WTC11 (cell line): ENCODE results near the gene COPB1. TPM values are rescaled to one million over a fixed set of nuclear protein-coding genes. Genes with fewer than 3 reads are reported as not detected.

Source experiments
- ATAC-seq: fragments of 200-7000 bp; cut with Tn5 transposase; 2 replicates; pipeline ENCODE4 v1.10.0; 2021; ENCODE audit warnings: mild to moderate bottlenecking, moderate library complexity
- CTCF ChIA-PET: fragments of 300-600 bp; sonication (Branson Sonifier 250); formaldehyde crosslinking; loops from one replicate; lab custom pipeline; 2021; ENCODE audit warnings: antibody characterized with exemption; lab: Charles Lee
- POLR2A ChIA-PET: fragments of 350-600 bp; sonication (Branson Sonifier 250); formaldehyde crosslinking; loops from one replicate; lab custom pipeline; 2021; ENCODE audit warnings: antibody characterized with exemption; lab: Charles Lee
- DNase-seq: peaks from one replicate; pipeline ENCODE4 v3.0.0; 2021; ENCODE audit warnings: low spot score
- H3K27ac Mint-ChIP-seq: 2 replicates; pipeline ENCODE4 v1.8.0; 2021; ENCODE audit warnings: mixed read lengths
- H3K27me3 Mint-ChIP-seq: 2 replicates; pipeline ENCODE4 v1.8.0; 2021; ENCODE audit warnings: low read depth, mild to moderate bottlenecking, moderate library complexity, mixed read lengths
- H3K36me3 Mint-ChIP-seq: 2 replicates; pipeline ENCODE4 v1.8.0; 2021; ENCODE audit warnings: mixed read lengths
- H3K4me1 Mint-ChIP-seq: 2 replicates; pipeline ENCODE4 v1.8.0; 2022; ENCODE audit warnings: mixed read lengths
- H3K4me3 Mint-ChIP-seq: 2 replicates; pipeline ENCODE4 v1.8.0; 2021; ENCODE audit warnings: mild to moderate bottlenecking, moderate library complexity, mixed read lengths
- H3K9me3 Mint-ChIP-seq: 2 replicates; pipeline ENCODE4 v1.8.0; 2021; ENCODE audit warnings: mixed read lengths
- AR ChIP-seq: fragments of 250-450 bp; sonication (Bioruptor Pico); IDR thresholded peaks from 2 replicates; pipeline ENCODE4 v1.9.0; 2021; ENCODE audit warnings: mild to moderate bottlenecking
- CDX4 ChIP-seq: fragments of 250-450 bp; sonication (Bioruptor Pico); IDR thresholded peaks from 2 replicates; pipeline ENCODE4 v1.9.0; 2021; ENCODE audit warnings: moderate library complexity, mild to moderate bottlenecking, inconsistent platforms, borderline replicate concordance
- CREB1 ChIP-seq: sonication (generic); formaldehyde crosslinking; IDR thresholded peaks from 2 replicates; pipeline ENCODE4 v1.8.0; 2023; ENCODE audit warnings: mild to moderate bottlenecking, missing genetic modification reagents
- E2F1 ChIP-seq: sonication (generic); formaldehyde crosslinking; IDR thresholded peaks from 2 replicates; pipeline ENCODE4 v1.8.0; 2022; ENCODE audit warnings: mild to moderate bottlenecking, missing genetic modification reagents
- ELF4 ChIP-seq: sonication (generic); formaldehyde crosslinking; IDR thresholded peaks from 2 replicates; pipeline ENCODE4 v1.8.1; 2022; ENCODE audit warnings: low read depth, mild to moderate bottlenecking, moderate library complexity, missing genetic modification reagents
- ERG ChIP-seq: fragments of 250-450 bp; sonication (Bioruptor Pico); IDR thresholded peaks from 2 replicates; pipeline ENCODE4 v1.8.0; 2021; ENCODE audit warnings: mild to moderate bottlenecking
- ETV6 ChIP-seq: sonication (generic); formaldehyde crosslinking; IDR thresholded peaks from 2 replicates; pipeline ENCODE4 v1.8.1; 2022; ENCODE audit warnings: mild to moderate bottlenecking, missing genetic modification reagents
- GTF2I ChIP-seq: fragments of 250-450 bp; sonication (Bioruptor Pico); conservative IDR thresholded peaks from 2 replicates; pipeline ENCODE4 v1.4.0; 2021; ENCODE audit warnings: mild to moderate bottlenecking
- IRF1 ChIP-seq: sonication (generic); formaldehyde crosslinking; IDR thresholded peaks from 2 replicates; pipeline ENCODE4 v1.8.0; 2023; ENCODE audit warnings: missing genetic modification reagents
- JAZF1 ChIP-seq: fragments of 250-450 bp; sonication (Bioruptor Pico); IDR thresholded peaks from 2 replicates; pipeline ENCODE4 v1.9.0; 2021; ENCODE audit warnings: moderate library complexity, mild to moderate bottlenecking, inconsistent platforms
- JUN ChIP-seq: sonication (generic); formaldehyde crosslinking; IDR thresholded peaks from 2 replicates; pipeline ENCODE4 v1.8.0; 2023; ENCODE audit warnings: mild to moderate bottlenecking, missing genetic modification reagents
- MYBL2 ChIP-seq: sonication (generic); formaldehyde crosslinking; IDR thresholded peaks from 2 replicates; pipeline ENCODE4 v1.8.1; 2023; ENCODE audit warnings: mild to moderate bottlenecking, moderate library complexity, missing genetic modification reagents
- OVOL2 ChIP-seq: fragments of 250-450 bp; sonication (Bioruptor Pico); IDR thresholded peaks from 2 replicates; pipeline ENCODE4 v1.9.0; 2021; ENCODE audit warnings: mild to moderate bottlenecking, borderline replicate concordance
- PREB ChIP-seq: sonication (generic); formaldehyde crosslinking; IDR thresholded peaks from 2 replicates; pipeline ENCODE4 v1.8.1; 2022; ENCODE audit warnings: mild to moderate bottlenecking, missing genetic modification reagents, moderate library complexity, borderline replicate concordance
- RELA ChIP-seq: sonication (generic); formaldehyde crosslinking; IDR thresholded peaks from 2 replicates; pipeline ENCODE4 v1.8.1; 2022; ENCODE audit warnings: missing genetic modification reagents, mild to moderate bottlenecking, borderline replicate concordance
- ZNF138 ChIP-seq: sonication (generic); formaldehyde crosslinking; conservative IDR thresholded peaks from 2 replicates; pipeline ENCODE4 v1.8.1; 2022; ENCODE audit warnings: mild to moderate bottlenecking, moderate library complexity, missing genetic modification reagents
- ZNF281 ChIP-seq: sonication (generic); formaldehyde crosslinking; IDR thresholded peaks from 2 replicates; pipeline ENCODE4 v1.8.0; 2023; ENCODE audit warnings: mild to moderate bottlenecking, missing genetic modification reagents
- ZNF317 ChIP-seq: sonication (generic); formaldehyde crosslinking; IDR thresholded peaks from 2 replicates; pipeline ENCODE4 v1.8.1; 2023; ENCODE audit warnings: low read depth, mild to moderate bottlenecking, moderate library complexity, missing genetic modification reagents, borderline replicate concordance
- ZNF423 ChIP-seq: fragments of 250-450 bp; sonication (Bioruptor Pico); IDR thresholded peaks from 2 replicates; pipeline ENCODE4 v2.1.2; 2022; ENCODE audit warnings: mild to moderate bottlenecking, moderate library complexity
- ZNF512 ChIP-seq: sonication (generic); formaldehyde crosslinking; IDR thresholded peaks from 2 replicates; pipeline ENCODE4 v1.8.1; 2022; ENCODE audit warnings: missing genetic modification reagents, borderline replicate concordance
- total RNA-seq: library from RNA; stranded (reverse); gene quantifications from 3 replicates; pipeline ENCODE4 v1.2.3, GENCODE V29; 2021

Gene COPB1
- total RNA-seq, 1 experiment from 2014 or later: 76.3 TPM

GRCh38 chr11:14547440-14547839 lies 47.8 kb upstream of the COPB1 start (continued):
- TF ChIP-seq CREB1 (CRISPR knock-in tag) (no peak), ETV6 (CRISPR knock-in tag) (no peak), ELF4 (CRISPR knock-in tag) (no peak)

- ChIA-PET POLR2A (no interaction called here), CTCF (interaction anchor here (1.1 to 2.3 kb wide), 2 partner anchors 345 to 361 kb away, joined by 3 to 8 read pairs; partner anchors contain the start of gene CYP2R1)
- H3K9me3 Mint-ChIP-seq: no peaks in the 10 kb centered on the region
- H3K27me3 Mint-ChIP-seq: peaks cover 2% of the 10 kb centered on the region
- ATAC-seq (no peak), DNase-seq (no peak)
- no peak overlapping the region for H3K4me3 Mint-ChIP-seq
- H3K27ac Mint-ChIP-seq: no peak overlapping the region
- no peak for TF ChIP-seq ZNF281 (CRISPR knock-in tag)
- no peak for TF ChIP-seq ZNF512 (CRISPR knock-in tag)
- TF ChIP-seq CDX4 (CRISPR knock-in tag): no peak
- TF ChIP-seq ETV6 (CRISPR knock-in tag): no peak
- no peak for TF ChIP-seq ERG (CRISPR knock-in tag)
- no peak for TF ChIP-seq MYBL2
- no peak for TF ChIP-seq ZNF317 (CRISPR knock-in tag)
- TF ChIP-seq JAZF1 (CRISPR knock-in tag): no peak
- no peak for TF ChIP-seq E2F1 (CRISPR knock-in tag)
- TF ChIP-seq ZNF423 (CRISPR knock-in tag): no peak
- no peaks in the 10 kb centered on the region for H3K36me3 Mint-ChIP-seq
- H3K4me1 Mint-ChIP-seq: peaks cover 7% of the 10 kb centered on the region
Measured at GRCh38 chr11:14546672-14547071, 47.1 kb upstream of the COPB1 start.

- no peak overlapping the region for H3K27ac Mint-ChIP-seq
- CTCF ChIA-PET: interaction anchor here (2.3 kb wide), 1 partner anchor 363 kb away, joined by 8 read pairs; no protein-coding TSS in a partner anchor
- no peaks in the 10 kb centered on the region for H3K36me3 Mint-ChIP-seq
- H3K4me3 Mint-ChIP-seq: no peak overlapping the region
- peaks cover 23% of the 10 kb centered on the region for H3K4me1 Mint-ChIP-seq
- H3K9me3 Mint-ChIP-seq: no peaks in the 10 kb centered on the region
- POLR2A ChIA-PET: no interaction called here
- DNase-seq (no peak), ATAC-seq (no peak)
- TF ChIP-seq GTF2I (CRISPR knock-in tag) (no peak), JUN (CRISPR knock-in tag) (no peak), IRF1 (no peak), AR (CRISPR knock-in tag) (no peak), PREB (CRISPR knock-in tag) (no peak), RELA (CRISPR knock-in tag) (no peak), ZNF138 (CRISPR knock-in tag) (no peak), OVOL2 (CRISPR knock-in tag) (no peak)
- peaks cover 6% of the 10 kb centered on the region for H3K27me3 Mint-ChIP-seq
Measured at GRCh38 chr11:14544611-14545010, 45.0 kb upstream of the COPB1 start.
